ENCODE data around the gene ADAM8.

GRCh38 chr10:133243593-133243992, 33.1 kb downstream of the ADAM8 start:
- TF ChIP-seq POLR2A (IDR thresholded peaks at IDR 0.05; ENCODE audit: low read depth, low read length) (no peak), POLR2AphosphoS5 (IDR thresholded peaks at IDR 0.05; ENCODE audit: low read depth, low read length) (no peak), TAF1 (IDR thresholded peaks at IDR 0.05; ENCODE audit: low read depth, low read length) (no peak), PAX5 (IDR thresholded peaks at IDR 0.05; ENCODE audit: insufficient read depth, low read length, severe bottlenecking) (no peak)
